SK-N-MC (cell line): Measurements from ENCODE around the gene ITGBL1.

Experiments used
- DNase-seq: peaks from one replicate; pipeline ENCODE4 v3.0.0-alpha.2; 2011; ENCODE audit warnings: low read depth, low spot score
- H3K27ac ChIP-seq: fragments of 200-600 bp; sonication (generic); 2 replicates; pipeline ENCODE4 v1.5.1; 2016; ENCODE audit warnings: mixed run types
- H3K36me3 ChIP-seq: fragments of 200-600 bp; sonication (generic); 2 replicates; pipeline ENCODE4 v1.6.1; 2017; ENCODE audit warnings: antibody characterized with exemption, low read length, mixed read lengths; ENCODE audit not compliant: insufficient read depth
- H3K4me3 ChIP-seq: fragments of 200-600 bp; sonication (generic); 2 replicates; pipeline ENCODE4 v1.5.1; 2016
- H3K9ac ChIP-seq: fragments of 200-600 bp; sonication (generic); 2 replicates; pipeline ENCODE4 v1.8.0; 2017; ENCODE audit warnings: mixed run types, mixed read lengths; ENCODE audit not compliant: insufficient read length
- H3K9me3 ChIP-seq: fragments of 200-600 bp; sonication (generic); 2 replicates; pipeline ENCODE4 v1.6.1; 2017; ENCODE audit warnings: low read depth, mild to moderate bottlenecking, antibody characterized with exemption, low read length, moderate library complexity, mixed read lengths
- EZH2 ChIP-seq: fragments of 200-600 bp; sonication (generic); IDR thresholded peaks from one replicate; pipeline ENCODE4 v1.6.1; 2017; ENCODE audit warnings: antibody characterized with exemption
- FOXP2 ChIP-seq: optimal IDR thresholded peaks from 2 replicates; pipeline ENCODE3; 2011; ENCODE audit warnings: mild to moderate bottlenecking, moderate library complexity; ENCODE audit not compliant: insufficient read depth; ENCODE audit errors: extremely low read length, control extremely low read depth
- POLR2AphosphoS5 ChIP-seq: IDR thresholded peaks from 2 replicates; pipeline ENCODE4 v1.6.1; 2012; ENCODE audit warnings: mild to moderate bottlenecking, low read depth, low read length, borderline replicate concordance

Gene ITGBL1

DNA sequence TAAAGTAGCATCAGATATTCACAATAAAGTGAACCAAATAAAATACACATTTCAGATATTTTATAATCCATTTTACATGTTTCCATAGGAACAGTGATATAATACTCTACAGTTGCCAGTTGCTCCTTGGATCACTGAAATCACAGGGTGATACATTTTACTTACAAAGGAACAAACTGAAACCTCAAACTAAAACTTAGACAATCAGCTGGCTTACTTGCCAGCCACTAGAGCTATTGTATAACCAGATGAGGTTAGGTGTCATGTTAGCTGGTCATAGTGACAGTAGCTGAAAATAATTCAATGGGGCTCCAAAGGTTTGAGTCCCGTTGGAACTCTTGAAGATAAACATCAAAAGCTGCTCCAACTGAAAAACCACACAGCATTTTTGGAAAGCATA is 274.6 kb downstream of the ITGBL1 start:
- H3K27ac ChIP-seq = no peak overlapping the region
- no peaks in the 10 kb centered on the region for H3K36me3 ChIP-seq
- H3K9me3 ChIP-seq = no peaks in the 10 kb centered on the region
- DNase-seq = no peak
- no peak for TF ChIP-seq FOXP2
- no peak for TF ChIP-seq POLR2AphosphoS5
- TF ChIP-seq EZH2 = no peak
- no peak overlapping the region for H3K4me3 ChIP-seq
- no peak overlapping the region for H3K9ac ChIP-seq

DNA sequence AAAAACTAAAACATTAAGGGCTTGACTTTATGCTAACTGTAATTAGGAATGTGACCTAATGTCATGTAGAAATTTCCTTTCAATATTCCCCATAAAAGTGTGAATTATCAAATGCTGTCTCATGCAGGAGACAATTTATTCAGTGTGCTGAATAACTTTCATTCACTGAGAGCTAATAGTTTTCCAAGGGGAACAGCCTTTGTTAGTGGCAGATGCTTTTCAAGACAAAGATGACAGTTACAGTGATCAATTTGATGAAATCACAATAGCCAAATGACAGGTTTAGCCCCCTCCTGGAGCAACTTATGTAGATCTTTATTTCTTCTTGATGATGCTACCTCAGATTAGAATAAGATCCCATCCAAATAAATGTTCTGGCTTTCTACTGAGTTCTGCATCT is 275.5 kb downstream of the ITGBL1 start:
- Histone ChIP-seq H3K9ac (no peak overlapping the region), H3K27ac (no peak overlapping the region), H3K9me3 (no peaks in the 10 kb centered on the region), H3K4me3 (no peak overlapping the region), H3K36me3 (no peaks in the 10 kb centered on the region)
- no peak for DNase-seq
- no peak for TF ChIP-seq FOXP2
- no peak for TF ChIP-seq POLR2AphosphoS5

DNA sequence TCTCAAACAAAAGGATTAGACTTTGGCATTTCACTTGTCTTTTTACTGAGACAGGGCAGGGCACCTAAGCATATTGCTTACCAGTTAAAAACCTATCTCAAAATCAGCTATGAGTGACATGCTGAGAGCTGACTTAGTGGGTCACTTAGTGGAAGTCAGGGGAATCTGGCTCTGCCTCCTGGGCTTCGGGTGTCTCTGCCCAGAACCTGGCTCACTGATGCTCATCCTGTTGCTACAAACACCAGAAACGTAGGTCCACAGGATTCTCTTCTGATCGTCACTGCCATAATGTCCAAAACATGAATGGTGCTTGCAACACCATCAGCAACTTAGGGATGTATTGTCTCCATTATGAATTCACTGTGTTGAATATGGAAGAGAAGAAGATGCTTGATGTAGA is 276.1 kb downstream of the ITGBL1 start:
- Histone ChIP-seq H3K36me3 (no peaks in the 10 kb centered on the region), H3K4me3 (no peak overlapping the region), H3K9me3 (no peaks in the 10 kb centered on the region), H3K27ac (no peak overlapping the region), H3K9ac (no peak overlapping the region)
- TF ChIP-seq FOXP2 (no peak), POLR2AphosphoS5 (no peak), EZH2 (no peak)
- no peak for DNase-seq

DNA sequence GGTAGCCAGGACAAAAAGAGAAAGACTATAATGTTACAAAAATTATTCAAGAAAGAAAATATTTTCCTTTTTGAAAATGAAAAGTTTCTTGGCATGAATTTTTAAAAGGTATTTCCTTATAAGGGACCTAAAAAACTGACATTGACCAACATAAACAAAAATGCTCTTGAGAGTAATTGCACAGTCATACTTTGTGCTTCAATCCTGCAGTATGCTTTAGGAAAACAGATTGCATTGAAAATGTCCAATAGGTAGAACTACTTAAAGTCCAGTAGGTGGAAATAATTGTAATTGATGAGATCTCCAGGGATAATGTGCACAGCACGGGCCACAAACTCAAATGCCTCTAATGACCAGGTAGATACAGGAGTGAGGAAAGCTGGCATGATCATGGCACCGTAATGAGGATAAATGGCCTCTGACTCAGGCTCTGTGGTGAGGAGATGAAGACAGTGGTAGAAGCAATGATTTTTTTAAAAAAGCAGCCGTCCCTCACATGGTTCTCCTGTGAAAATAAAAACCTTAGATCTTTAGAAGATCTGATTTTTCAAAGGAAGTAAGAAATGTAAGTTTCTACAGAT is 278.0 kb downstream of the ITGBL1 start:
- TF ChIP-seq POLR2AphosphoS5 (no peak), EZH2 (no peak), FOXP2 (no peak)
- Histone ChIP-seq H3K27ac (no peak overlapping the region), H3K9me3 (no peaks in the 10 kb centered on the region), H3K4me3 (no peak overlapping the region), H3K36me3 (no peaks in the 10 kb centered on the region), H3K9ac (no peak overlapping the region)
- DNase-seq = no peak

DNA sequence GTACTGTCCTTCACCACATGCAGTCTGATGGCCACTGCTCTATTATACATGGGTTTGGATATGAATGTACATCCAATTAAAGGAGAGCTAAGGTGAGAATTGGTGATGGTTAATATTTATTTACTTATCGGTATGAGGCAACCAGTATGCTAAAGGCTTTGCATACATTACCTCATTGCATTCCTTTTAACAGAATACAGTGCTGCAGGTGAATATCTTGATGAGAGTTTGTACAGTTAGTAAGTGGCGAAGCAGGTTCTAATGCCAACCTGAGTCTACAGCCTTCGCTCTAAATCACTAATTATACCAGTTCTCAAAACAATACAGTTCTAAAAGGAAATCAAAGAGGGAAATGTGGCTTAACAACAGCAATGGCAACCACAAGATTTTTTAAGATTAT is 284.1 kb downstream of the ITGBL1 start:
- Histone ChIP-seq H3K9ac (no peak overlapping the region), H3K4me3 (no peak overlapping the region), H3K9me3 (no peaks in the 10 kb centered on the region), H3K27ac (no peak overlapping the region), H3K36me3 (no peaks in the 10 kb centered on the region)
- TF ChIP-seq FOXP2 = no peak
- no peak for TF ChIP-seq EZH2
- TF ChIP-seq POLR2AphosphoS5 = no peak
- DNase-seq = no peak

DNA sequence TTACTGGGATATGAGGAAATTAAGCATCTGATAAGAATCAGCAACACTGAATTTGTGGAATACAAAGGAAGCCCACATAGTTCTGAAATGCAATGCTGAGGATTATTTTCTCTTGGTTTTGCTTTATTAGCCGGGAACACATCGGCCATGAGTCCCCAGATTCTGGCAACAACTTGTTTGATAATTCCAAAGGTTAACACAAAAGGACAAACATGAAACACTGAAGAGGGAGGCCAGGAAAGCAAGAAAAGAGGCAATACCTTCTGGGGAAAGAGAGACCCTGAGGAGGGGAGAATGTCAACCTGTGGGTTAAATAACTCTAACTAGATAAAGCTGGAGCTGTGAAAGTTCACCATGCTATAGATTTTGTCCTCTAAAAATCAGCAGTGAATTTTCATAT is 285.9 kb downstream of the ITGBL1 start:
- Histone ChIP-seq H3K27ac (no peak overlapping the region), H3K4me3 (no peak overlapping the region), H3K9me3 (no peaks in the 10 kb centered on the region), H3K36me3 (no peaks in the 10 kb centered on the region), H3K9ac (no peak overlapping the region)
- TF ChIP-seq POLR2AphosphoS5 (no peak), FOXP2 (no peak), EZH2 (no peak)
- DNase-seq = no peak

DNA sequence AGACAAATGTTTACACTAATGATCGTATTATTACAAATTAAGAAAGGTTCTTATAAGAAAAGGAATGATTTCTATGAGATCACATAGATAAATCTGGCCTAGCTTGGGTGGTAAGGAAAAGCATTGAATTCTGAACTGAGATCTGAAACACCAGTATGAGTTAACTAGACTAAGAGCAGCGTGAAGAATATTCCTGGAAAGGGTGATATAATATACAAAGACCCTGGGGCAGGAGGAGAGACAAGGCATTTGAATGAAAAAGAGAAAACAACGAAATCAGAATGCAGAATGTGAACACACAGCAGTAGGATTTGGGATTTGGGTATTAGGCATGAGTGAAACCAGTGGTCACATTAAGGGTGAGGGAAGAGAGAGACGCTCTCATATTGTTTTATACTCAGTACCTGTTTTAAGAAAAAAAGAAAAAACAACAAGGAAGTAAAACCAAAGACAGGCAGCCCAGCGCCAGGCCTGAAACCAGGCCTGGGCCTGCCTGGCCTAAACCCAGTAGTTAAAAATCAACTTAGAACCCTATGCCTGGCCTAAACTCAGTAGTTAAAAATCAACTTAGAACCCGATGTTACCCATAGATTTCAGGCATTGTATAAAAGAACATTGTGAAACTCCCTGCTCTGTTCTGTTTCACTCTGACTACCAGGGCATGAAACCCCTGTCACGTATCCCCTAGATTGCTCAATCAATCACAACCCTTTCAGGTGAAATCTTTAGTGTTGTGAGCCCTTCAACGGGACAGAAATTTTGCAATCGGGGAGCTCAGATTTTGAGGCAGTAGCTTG is 287.1 kb downstream of the ITGBL1 start:
- no peak overlapping the region for H3K27ac ChIP-seq
- no peak overlapping the region for H3K4me3 ChIP-seq
- TF ChIP-seq FOXP2 (no peak), EZH2 (no peak), POLR2AphosphoS5 (no peak)
- no peaks in the 10 kb centered on the region for H3K9me3 ChIP-seq
- no peaks in the 10 kb centered on the region for H3K36me3 ChIP-seq
- DNase-seq = no peak
- no peak overlapping the region for H3K9ac ChIP-seq

DNA sequence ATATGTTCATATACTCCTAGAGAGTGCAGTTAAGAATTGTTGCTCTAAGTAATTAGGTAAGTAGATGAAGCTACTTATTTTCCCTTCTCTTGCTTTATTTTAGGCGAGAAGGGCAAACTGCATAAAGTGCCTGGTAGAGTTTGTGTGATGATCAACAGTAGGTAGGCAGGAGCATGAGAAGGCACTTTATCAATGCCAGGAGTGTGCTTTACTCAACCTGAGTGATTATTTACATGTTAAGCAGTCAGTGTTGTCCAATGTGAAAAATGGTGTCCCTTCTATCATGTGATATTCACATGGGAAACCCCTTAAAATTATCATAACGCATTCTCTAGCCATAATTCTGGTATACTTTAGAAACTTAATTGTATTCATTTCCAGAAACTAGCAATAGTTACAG is 294.0 kb downstream of the ITGBL1 start:
- no peaks in the 10 kb centered on the region for H3K9me3 ChIP-seq
- DNase-seq = no peak
- TF ChIP-seq EZH2 (no peak), POLR2AphosphoS5 (no peak), FOXP2 (no peak)
- H3K27ac ChIP-seq = no peak overlapping the region
- H3K36me3 ChIP-seq = no peaks in the 10 kb centered on the region
- no peak overlapping the region for H3K9ac ChIP-seq
- no peak overlapping the region for H3K4me3 ChIP-seq
